DND-41 (cell line): ENCODE measurements around the gene EVI2B.

Experiments
- ATAC-seq: fragments of 200-7000 bp; cut with Tn5 transposase; 3 replicates; pipeline ENCODE4 v1.9.1; 2021; ENCODE audit warnings: low read depth; ENCODE audit not compliant: insufficient read depth
- DNase-seq: peaks from one replicate; pipeline ENCODE4 v3.0.0-alpha.2; 2020
- H2AFZ ChIP-seq: 2 replicates; pipeline ENCODE4 v1.6.0; 2012; ENCODE audit warnings: low read depth, low read length
- H3K27ac ChIP-seq: 2 replicates; pipeline ENCODE4 v1.5.1; 2012; ENCODE audit warnings: low read length, inconsistent platforms
- H3K27me3 ChIP-seq: fragments of 200-600 bp; sonication (generic); 2 replicates; pipeline ENCODE4 v1.6.0; 2012; ENCODE audit warnings: low read length, mild to moderate bottlenecking, inconsistent platforms; ENCODE audit not compliant: insufficient read depth, poor library complexity
- H3K36me3 ChIP-seq: 2 replicates; pipeline ENCODE4 v1.5.1; 2012; ENCODE audit warnings: low read length, inconsistent platforms; ENCODE audit not compliant: insufficient read depth
- H3K4me1 ChIP-seq: 2 replicates; pipeline ENCODE4 v1.5.1; 2012; ENCODE audit warnings: mild to moderate bottlenecking, low read length; ENCODE audit not compliant: insufficient read depth
- H3K4me2 ChIP-seq: 2 replicates; pipeline ENCODE4 v1.6.0; 2012; ENCODE audit warnings: mild to moderate bottlenecking, moderate library complexity, low read length, inconsistent platforms; ENCODE audit not compliant: insufficient read depth
- H3K4me3 ChIP-seq, 2 experiments: fragments of 200-600 bp in 1 of 2; shearing (Covaris generic) in 1 of 2; 2 replicates each; pipeline ENCODE4 v1.5.1; 2012 to 2016; ENCODE audit warnings: inconsistent platforms in 2 of 2, low read length in 2 of 2, mild to moderate bottlenecking in 2 of 2, low read depth in 1 of 2, moderate library complexity in 1 of 2
- H3K79me2 ChIP-seq: 2 replicates; pipeline ENCODE4 v1.6.0; 2012; ENCODE audit warnings: low read length, inconsistent platforms; ENCODE audit not compliant: insufficient read depth
- H3K9ac ChIP-seq: 2 replicates; pipeline ENCODE4 v1.6.0; 2012; ENCODE audit warnings: low read depth, mild to moderate bottlenecking, inconsistent platforms, low read length, moderate library complexity
- H3K9me3 ChIP-seq: 2 replicates; pipeline ENCODE4 v1.5.1; 2012; ENCODE audit warnings: low read length, moderate library complexity, mild to moderate bottlenecking, inconsistent platforms; ENCODE audit not compliant: insufficient read depth, severe bottlenecking
- H4K20me1 ChIP-seq: 2 replicates; pipeline ENCODE4 v1.6.0; 2012; ENCODE audit warnings: low read length; ENCODE audit not compliant: insufficient read depth
- EZH2 ChIP-seq: IDR thresholded peaks from 3 replicates; pipeline ENCODE4 v1.6.1; 2012; ENCODE audit warnings: borderline replicate concordance, low read depth, mild to moderate bottlenecking, moderate library complexity, low read length, inconsistent platforms; ENCODE audit not compliant: severe bottlenecking
- TF ChIP-seq, protein P1 (sequence below): IDR thresholded peaks from 2 replicates; pipeline ENCODE4 v1.5.1; 2012; ENCODE audit warnings: borderline replicate concordance, low read length, moderate library complexity, mild to moderate bottlenecking; ENCODE audit not compliant: poor library complexity, severe bottlenecking; ENCODE audit errors: extremely low read depth

Gene EVI2B

DNA sequence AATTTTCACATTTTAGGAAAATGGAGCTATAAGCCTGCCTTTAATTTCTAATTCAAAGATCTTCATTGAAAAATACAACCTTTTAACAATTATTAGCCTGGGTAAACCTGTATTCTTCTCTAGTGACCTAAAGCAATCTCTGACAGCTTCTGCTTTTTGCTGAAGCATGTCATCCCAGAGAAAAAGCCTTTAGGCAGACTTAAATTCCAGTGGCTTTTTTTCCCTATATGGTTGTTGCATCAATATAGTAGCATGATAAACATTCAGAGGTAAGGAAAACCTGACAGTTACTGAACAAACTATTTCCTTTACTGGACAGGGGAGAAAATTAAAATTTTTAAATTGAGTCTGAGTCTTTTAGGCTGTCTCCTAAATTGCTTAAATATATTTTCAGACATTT, 15.4 kb upstream of the EVI2B start:
- H3K79me2 ChIP-seq = no peaks in the 10 kb centered on the region
- TF ChIP-seq EZH2 = no peak
- TF ChIP-seq, protein P1, sequence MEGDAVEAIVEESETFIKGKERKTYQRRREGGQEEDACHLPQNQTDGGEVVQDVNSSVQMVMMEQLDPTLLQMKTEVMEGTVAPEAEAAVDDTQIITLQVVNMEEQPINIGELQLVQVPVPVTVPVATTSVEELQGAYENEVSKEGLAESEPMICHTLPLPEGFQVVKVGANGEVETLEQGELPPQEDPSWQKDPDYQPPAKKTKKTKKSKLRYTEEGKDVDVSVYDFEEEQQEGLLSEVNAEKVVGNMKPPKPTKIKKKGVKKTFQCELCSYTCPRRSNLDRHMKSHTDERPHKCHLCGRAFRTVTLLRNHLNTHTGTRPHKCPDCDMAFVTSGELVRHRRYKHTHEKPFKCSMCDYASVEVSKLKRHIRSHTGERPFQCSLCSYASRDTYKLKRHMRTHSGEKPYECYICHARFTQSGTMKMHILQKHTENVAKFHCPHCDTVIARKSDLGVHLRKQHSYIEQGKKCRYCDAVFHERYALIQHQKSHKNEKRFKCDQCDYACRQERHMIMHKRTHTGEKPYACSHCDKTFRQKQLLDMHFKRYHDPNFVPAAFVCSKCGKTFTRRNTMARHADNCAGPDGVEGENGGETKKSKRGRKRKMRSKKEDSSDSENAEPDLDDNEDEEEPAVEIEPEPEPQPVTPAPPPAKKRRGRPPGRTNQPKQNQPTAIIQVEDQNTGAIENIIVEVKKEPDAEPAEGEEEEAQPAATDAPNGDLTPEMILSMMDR = no peak
- H3K27me3 ChIP-seq = no peaks in the 10 kb centered on the region
- no peaks in the 10 kb centered on the region for H3K9me3 ChIP-seq
- peaks cover 58% of the 10 kb centered on the region for H3K36me3 ChIP-seq
- no peak overlapping the region for H3K27ac ChIP-seq
- no peak overlapping the region for H3K4me2 ChIP-seq
- no peak overlapping the region for H3K4me3 ChIP-seq
- DNase-seq = no peak
- H2AFZ ChIP-seq = no peak overlapping the region
- no peak for ATAC-seq
- no peaks in the 10 kb centered on the region for H3K4me1 ChIP-seq
- H3K9ac ChIP-seq = no peak overlapping the region
- H4K20me1 ChIP-seq = no peaks in the 10 kb centered on the region

DNA sequence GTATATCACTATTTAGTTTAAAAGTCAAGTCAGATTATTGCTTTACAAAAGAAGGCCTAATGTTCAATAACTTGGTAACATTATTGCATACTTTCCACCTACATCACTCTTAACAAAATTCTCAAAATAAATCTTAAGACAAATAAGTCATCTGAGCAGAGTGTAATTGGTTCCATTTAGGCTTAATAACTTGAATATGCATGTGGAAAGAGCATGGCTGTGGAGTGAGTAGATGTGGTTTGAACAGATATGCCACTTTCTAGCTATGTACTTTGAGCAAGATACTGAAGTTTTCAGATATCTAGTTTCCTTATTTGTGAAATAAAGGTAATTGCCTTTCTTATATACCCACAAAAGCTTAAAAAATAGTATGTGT, 14.3 kb upstream of the EVI2B start:
- Histone ChIP-seq H3K36me3 (peaks cover 58% of the 10 kb centered on the region), H3K79me2 (peaks cover 2% of the 10 kb centered on the region; the same call in 1 of the 2 replicates), H3K27me3 (no peaks in the 10 kb centered on the region), H3K27ac (no peak overlapping the region), H3K4me3 (no peak overlapping the region), H3K9me3 (no peaks in the 10 kb centered on the region), H2AFZ (no peak overlapping the region), H3K9ac (no peak overlapping the region), H3K4me2 (no peak overlapping the region), H3K4me1 (no peaks in the 10 kb centered on the region), H4K20me1 (no peaks in the 10 kb centered on the region)
- no peak for DNase-seq
- ATAC-seq = no peak
- no peak for TF ChIP-seq EZH2
- TF ChIP-seq, protein P1 = no peak

DNA sequence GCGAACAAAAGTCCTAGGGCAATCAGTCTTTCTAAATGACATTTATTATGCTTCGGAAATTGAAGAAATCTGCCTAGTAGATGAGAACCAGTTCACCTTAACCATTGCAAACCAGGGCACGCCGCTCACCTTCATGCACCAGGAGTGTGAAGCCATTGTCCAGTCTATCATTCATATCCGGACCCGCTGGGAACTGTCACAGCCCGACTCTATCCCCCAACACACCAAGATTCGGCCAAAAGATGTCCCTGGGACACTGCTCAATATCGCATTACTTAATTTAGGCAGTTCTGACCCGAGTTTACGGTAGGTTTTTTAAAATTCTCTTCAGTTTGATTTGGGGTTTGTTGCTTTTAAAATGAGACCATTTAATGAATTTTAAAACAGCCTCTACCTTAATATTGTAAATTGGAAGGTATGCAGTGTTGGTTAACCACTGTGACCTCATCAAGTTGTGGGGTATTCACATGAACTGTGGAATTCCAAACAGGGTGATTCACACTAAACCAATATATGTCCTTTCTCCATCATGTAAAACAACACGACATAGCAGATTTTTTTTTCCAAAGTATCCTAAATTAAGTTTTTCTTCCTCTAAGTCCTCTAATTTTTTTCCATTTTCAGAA, 13.8 kb upstream of the EVI2B start:
- DNase-seq = no peak
- Histone ChIP-seq H3K79me2 (peaks cover 2% of the 10 kb centered on the region; the same call in 1 of the 2 replicates), H3K4me2 (no peak overlapping the region), H3K9ac (no peak overlapping the region), H3K36me3 (peaks cover 58% of the 10 kb centered on the region), H3K9me3 (no peaks in the 10 kb centered on the region), H3K27me3 (no peaks in the 10 kb centered on the region), H4K20me1 (no peaks in the 10 kb centered on the region), H2AFZ (no peak overlapping the region), H3K4me3 (no peak overlapping the region), H3K27ac (no peak overlapping the region), H3K4me1 (no peaks in the 10 kb centered on the region)
- TF ChIP-seq EZH2 = no peak
- TF ChIP-seq, protein P1 = no peak
- ATAC-seq = no peak

DNA sequence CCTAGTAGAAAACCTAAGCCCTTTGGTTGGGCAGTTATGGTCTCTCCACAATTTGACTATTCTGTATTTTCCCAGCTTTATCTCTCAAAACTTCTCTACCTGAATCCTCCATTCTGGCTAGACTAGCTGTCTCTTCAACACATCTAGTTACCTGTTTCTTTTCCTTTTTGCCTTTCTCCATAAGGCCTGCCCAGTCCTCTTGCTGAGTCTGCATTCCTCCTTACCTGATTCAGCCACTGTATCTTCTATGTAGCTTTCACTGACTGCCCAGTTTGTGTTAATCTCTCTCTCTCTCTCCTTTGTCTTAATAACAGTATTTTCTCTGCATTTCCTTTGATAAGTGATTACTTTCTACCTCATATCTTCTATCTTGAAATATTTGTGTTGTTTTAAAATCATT, 9.7 kb upstream of the EVI2B start:
- Histone ChIP-seq H4K20me1 (no peaks in the 10 kb centered on the region), H2AFZ (no peak overlapping the region), H3K9me3 (no peaks in the 10 kb centered on the region), H3K36me3 (peaks cover 35% of the 10 kb centered on the region), H3K4me2 (no peak overlapping the region), H3K4me1 (peaks cover 37% of the 10 kb centered on the region), H3K79me2 (peaks cover 32% of the 10 kb centered on the region), H3K4me3 (no peak overlapping the region), H3K27ac (peak overlapping the region; percentile 2; the same call in 1 of the 2 replicates), H3K27me3 (no peaks in the 10 kb centered on the region), H3K9ac (no peak overlapping the region)
- TF ChIP-seq, protein P1 = no peak
- DNase-seq (no peak), ATAC-seq (no peak)
